ENCODE measurements around the gene OR11H6. TPM values are rescaled to one million over a fixed set of nuclear protein-coding genes. Genes with fewer than 3 reads are reported as not detected.
"Not testable (repeated sequence)": the region's sequence is repeated elsewhere in the genome, so short reads cannot be mapped to it uniquely, and the experiment has no call there.

Gene OR11H6
- not detected for total RNA-seq
- long read RNA-seq = 0 reads

- DNase-seq (ENCODE audit: low spot score) = no peak
- intact Hi-C loops (cut with DNase I) = no loop called here
Measured at GRCh38 chr14:20223410-20223809, at the start of gene OR11H6. Gene OR11H6, plus strand, starts transcription at chr14:20223710. Its CDS starts 0 bp downstream, at chr14:20223710.

GRCh38 chr14:20174205-20174604, 49.3 kb upstream of the OR11H6 start:
- intact Hi-C loops (cut with DNase I); DNase-seq (ENCODE audit: low spot score): not testable (repeated sequence)

GRCh38 chr14:20176330-20176729, 47.2 kb upstream of the OR11H6 start:
- intact Hi-C loops (cut with DNase I) = no loop called here
- DNase-seq (ENCODE audit: low spot score) = no peak

DNA sequence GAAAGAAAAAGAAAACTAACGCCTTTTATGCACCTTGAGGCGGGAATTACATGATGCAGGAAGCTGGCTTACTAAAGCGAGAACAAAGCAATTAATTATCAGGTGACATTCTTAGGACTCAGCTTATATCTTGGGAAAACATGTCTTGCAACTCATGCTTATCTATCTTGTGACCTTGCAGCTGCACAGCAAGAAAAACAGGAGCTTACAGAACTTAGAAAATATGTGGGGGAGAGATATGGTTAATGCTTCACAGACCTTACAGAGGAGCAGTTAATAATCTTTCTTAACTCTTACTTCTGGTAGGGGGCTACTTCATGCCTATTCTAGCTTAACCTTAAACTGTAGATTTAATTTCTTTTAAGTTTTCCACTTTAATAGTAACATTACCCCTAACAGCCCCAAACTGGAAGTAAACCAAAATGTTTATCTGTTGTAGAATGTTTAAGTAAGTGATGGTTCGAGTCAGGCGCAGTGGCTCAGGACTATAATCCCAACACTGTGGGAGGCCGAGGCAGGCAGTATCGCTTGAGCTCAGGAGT, 46.0 kb upstream of the OR11H6 start:
- intact Hi-C loops (cut with DNase I) = no loop called here
- DNase-seq (ENCODE audit: low spot score) = no peak

- DNase-seq (ENCODE audit: low spot score) = no peak
- intact Hi-C loops (cut with DNase I) = no loop called here
Measured at GRCh38 chr14:20179218-20179617, 44.3 kb upstream of the OR11H6 start.

DNA sequence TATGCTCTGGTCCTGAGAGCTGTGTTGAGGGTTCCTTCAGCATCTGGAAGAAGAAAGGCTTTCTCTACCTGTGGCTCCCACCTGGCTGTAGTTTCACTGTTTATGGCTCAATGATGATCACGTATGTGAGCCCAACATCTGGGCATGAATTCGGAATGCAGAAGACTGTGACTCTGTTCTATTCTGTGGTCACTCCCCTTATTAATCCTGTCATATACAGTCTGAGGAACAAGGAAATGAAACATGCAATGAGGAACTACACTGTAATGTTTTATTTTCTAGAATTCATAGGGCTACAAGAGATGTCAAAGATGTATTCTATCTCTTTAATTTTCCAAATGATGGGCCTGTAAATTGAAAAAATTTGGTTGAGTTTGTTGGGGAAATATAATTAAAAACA, 43.6 kb upstream of the OR11H6 start:
- intact Hi-C loops (cut with DNase I) = no loop called here
- no peak for DNase-seq (ENCODE audit: low spot score)

- DNase-seq (ENCODE audit: low spot score) = no peak
- intact Hi-C loops (cut with DNase I) = no loop called here
Measured at GRCh38 chr14:20180486-20180885, 43.0 kb upstream of the OR11H6 start.

GRCh38 chr14:20184181-20184580, 39.3 kb upstream of the OR11H6 start:
- intact Hi-C loops (cut with DNase I) = no loop called here
- no peak for DNase-seq (ENCODE audit: low spot score)

DNA sequence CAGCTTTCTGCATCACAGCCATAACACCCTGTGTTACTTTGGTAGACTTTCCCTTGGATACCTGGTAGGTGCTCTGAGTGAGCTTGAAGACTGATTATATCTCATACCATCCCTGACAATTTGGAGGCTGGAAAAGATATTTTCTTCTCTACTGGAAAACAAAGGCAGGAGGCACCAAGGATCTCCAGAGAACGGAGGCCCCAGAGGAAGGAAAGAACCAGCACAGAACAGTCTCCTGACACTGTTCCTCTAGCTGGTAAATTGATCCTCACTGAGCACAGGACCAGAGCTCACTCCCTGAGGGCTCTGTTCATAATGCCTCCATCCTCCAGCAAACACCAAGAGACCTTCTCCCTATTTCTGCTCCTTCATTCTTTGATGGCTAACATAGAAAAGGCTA, 32.9 kb upstream of the OR11H6 start, which contains the start of gene OR11G2:
Gene OR11G2, plus strand, starts transcription at position 301 of the 400 bp plus-strand sequence. CDS start 6,542 bp downstream, outside the sequence.
- no peak for DNase-seq (ENCODE audit: low spot score)
- intact Hi-C loops (cut with DNase I) = no loop called here

DNA sequence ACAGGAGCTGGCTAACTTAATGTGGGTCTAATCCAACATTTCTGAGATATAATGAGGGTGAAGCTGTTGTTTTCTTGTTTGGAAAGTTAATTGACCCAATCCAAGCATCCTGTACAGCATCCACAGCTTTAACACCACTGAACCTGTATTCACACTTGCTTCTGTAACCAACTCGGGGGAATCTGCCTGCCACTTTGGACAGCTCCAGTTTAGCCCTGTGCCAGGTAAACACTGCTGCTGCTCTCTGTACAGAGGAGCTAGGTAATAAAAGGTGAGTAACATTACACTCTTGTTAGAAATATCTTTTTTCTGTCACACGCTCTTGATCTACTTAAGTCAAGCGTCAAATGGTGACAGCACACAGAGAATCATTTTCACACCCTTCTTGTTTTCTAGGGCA, 32.1 kb upstream of the OR11H6 start:
- DNase-seq (ENCODE audit: low spot score) = no peak
- intact Hi-C loops (cut with DNase I) = no loop called here

DNA sequence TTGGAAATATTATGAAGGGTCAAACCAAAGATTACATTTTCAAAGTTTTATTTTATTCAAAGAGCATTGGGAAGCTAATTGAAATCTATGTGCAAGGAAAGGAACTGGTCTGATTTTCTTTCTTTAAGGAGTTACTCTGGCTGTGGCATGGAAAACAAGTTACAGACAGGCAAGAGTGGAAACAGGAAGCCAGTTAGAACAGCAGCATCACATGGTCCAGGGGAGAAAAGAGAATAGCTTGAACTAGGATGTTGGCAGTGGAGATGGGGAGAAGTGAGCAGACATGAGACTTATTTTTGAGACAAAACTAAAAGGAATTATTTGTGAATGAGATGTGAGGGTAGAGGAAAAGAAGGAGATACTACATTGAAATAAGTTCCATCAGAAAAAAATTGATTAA, 29.4 kb upstream of the OR11H6 start:
- intact Hi-C loops (cut with DNase I) = no loop called here

DNA sequence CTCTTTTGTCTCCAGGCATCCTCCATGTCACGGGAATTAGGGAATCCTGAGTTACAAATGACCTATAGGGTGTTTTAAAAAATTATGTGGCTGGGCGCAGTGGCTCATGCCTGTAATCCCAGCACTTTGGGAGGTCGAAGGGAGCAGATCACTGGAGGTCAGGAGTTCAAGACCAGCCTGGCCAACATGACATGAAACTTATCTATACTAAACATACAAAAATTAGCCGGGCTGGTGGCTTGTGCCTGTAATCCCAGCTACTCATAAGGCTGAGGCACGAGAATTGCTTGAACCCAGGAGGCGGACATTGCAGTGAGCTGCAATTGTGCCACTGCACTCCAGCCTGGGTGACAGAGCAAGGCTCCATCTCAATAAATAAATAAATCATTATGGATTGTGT, 28.3 kb upstream of the OR11H6 start:
- intact Hi-C loops (cut with DNase I); DNase-seq (ENCODE audit: low spot score): not testable (repeated sequence)

More for the DNA sequence above, 29.4 kb upstream of the OR11H6 start:
- no peak for DNase-seq (ENCODE audit: low spot score)

GRCh38 chr14:20195911-20196310, 27.6 kb upstream of the OR11H6 start:
- intact Hi-C loops (cut with DNase I) = no loop called here
- no peak for DNase-seq (ENCODE audit: low spot score)

DNA sequence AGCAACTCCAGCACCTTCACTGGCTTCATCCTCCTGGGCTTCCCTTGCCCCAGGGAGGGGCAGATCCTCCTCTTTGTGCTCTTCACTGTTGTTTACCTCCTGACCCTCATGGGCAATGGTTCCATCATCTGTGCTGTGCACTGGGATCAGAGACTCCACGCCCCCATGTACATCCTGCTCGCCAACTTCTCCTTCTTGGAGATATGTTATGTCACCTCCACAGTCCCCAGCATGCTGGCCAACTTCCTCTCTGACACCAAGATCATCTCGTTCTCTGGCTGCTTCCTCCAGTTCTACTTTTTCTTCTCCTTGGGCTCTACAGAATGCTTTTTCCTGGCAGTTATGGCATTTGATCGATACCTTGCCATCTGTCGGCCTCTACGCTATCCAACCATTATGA, 26.1 kb upstream of the OR11H6 start:
- no peak for DNase-seq (ENCODE audit: low spot score)
- intact Hi-C loops (cut with DNase I) = no loop called here

GRCh38 chr14:20198991-20199390, 24.5 kb upstream of the OR11H6 start:
- intact Hi-C loops (cut with DNase I) = no loop called here

DNA sequence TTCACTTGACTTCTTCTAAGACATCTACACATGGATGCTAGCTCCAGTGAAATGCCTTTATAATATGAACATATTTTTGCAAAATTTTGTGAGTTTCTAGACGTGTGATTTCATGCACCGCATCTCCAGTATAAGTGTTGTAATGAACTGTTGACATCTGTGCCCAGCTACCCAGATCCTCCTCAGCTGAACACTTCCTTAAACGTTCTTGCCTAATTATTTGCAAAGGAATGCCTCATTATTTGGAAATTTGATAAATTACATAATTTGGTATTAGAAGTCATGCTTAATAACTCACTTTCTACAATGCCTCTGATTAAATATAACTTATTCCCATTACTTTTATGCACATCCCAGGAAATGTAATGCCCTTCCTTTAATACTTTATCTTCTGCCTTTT, 18.8 kb upstream of the OR11H6 start:
- intact Hi-C loops (cut with DNase I) = no loop called here
- no peak for DNase-seq (ENCODE audit: low spot score)

More at GRCh38 chr14:20198991-20199390, 24.5 kb upstream of the OR11H6 start:
- DNase-seq (ENCODE audit: low spot score) = no peak

GRCh38 chr14:20209595-20209994, 13.9 kb upstream of the OR11H6 start:
- intact Hi-C loops (cut with DNase I) = no loop called here
- DNase-seq (ENCODE audit: low spot score) = no peak

DNA sequence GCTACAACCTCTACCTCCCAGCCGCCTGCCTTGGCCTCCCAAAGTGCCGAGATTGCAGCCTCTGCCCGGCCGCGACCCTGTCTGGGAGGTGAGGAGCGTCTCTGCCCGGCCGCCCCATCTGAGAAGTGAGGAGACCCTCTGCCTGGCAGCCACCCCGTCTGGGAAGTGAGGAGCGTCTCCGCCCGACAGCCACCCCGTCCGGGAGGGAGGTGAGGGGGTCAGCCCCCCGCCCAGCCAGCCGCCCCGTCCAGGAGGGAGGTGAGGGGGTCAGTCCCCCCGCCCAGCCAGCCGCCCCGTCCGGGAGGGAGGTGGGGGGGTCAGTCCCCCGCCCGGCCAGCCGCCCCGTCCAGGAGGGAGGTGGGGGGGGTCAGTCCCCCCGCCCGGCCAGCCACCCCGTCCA, 11.1 kb upstream of the OR11H6 start:
- DNase-seq (ENCODE audit: low spot score); intact Hi-C loops (cut with DNase I): not testable (repeated sequence)

- no peak for DNase-seq (ENCODE audit: low spot score)
- intact Hi-C loops (cut with DNase I) = no loop called here
Measured at GRCh38 chr14:20215196-20215595, 8.3 kb upstream of the OR11H6 start.

GRCh38 chr14:20219033-20219432, 4.5 kb upstream of the OR11H6 start:
- intact Hi-C loops (cut with DNase I) = no loop called here
- DNase-seq (ENCODE audit: low spot score) = no peak

DNA sequence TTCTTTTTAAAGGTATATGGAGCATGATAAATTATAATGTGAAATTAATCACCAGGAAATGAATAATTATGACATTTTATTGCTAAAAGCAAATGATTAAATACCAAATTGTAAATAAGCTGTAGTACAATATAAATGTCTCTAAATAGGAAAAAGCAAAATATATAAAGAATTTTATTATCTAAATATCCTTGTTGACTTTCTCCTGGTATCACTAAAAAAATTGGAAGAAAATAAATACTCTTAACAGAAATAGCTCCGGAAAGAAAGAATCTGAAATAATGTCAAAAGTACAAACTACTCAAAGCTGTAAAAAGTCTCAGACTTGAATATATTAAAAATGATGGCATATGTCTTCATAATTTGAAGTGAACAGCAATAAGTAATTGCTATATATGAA, 5.2 kb downstream of the OR11H6 start, which contains the start of gene OR11H7:
Gene OR11H7, plus strand, starts transcription at position 301 of the 400 bp plus-strand sequence.
- intact Hi-C loops (cut with DNase I) = no loop called here

GRCh38 chr14:20235415-20235814, 11.9 kb downstream of the OR11H6 start:
- intact Hi-C loops (cut with DNase I); DNase-seq (ENCODE audit: low spot score): not testable (repeated sequence)

More for the DNA sequence above, 5.2 kb downstream of the OR11H6 start, which contains the start of gene OR11H7:
- DNase-seq (ENCODE audit: low spot score) = no peak

Data from cardiac septum (tissue), 1 donor.